ENCODE data around the gene CBX2. TPM values are rescaled to one million over a fixed set of nuclear protein-coding genes. Genes with fewer than 3 reads are reported as not detected.

Gene CBX2
- total RNA-seq, 1 experiment from 2014 or later = 79.4 TPM

DNA sequence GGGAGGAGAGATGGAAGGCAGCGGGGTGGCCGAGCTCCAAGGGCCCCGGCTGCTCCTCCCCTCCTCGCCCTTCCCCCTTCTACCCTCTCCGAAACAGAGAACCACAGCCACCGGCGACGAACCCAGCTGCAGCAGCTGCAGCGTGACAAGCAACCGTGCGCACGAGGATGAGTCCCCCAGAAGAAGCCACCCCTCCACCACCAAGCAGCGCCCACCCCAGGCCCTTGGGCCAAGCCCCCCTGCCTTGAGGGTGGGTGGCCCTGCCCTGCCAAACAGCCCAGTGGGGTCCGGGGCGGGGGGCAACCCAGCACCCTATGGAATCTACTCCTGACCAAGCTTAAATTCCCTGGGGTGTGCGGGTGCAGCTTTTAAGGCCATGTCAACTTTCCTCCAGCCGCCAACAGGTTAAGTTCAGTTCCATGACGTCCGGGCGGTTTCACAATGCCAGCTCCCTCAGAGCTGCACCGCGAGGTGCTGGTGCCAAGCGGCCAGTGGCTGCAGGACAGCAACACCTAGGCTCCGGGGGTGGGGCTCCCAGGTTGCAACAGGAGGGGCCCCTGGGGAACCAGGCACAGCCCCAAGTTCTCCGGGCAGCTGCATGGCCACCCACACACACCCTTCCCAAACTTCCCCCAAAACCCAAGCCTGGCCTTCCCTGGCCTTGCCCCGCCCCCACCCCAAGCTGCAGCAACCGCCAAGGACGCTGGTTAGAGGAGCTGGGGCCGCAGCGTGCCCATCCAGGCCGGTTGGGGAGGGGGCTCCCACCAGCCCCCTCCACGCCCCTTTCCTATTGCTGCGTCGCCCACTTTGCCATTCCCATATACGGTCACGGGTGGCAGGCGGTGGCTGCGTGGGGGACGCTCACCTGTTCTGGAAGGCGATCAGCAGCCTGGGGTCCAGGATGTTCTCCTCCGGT, 59.3 kb downstream of the CBX2 start:
- no peak overlapping the region for H2BK120ac ChIP-seq (ENCODE audit: low read depth, low read length, poor library complexity, severe bottlenecking)
- no peak overlapping the region for H2BK5ac ChIP-seq (ENCODE audit: insufficient read length, low read length)
- H3K4me2 ChIP-seq (ENCODE audit: insufficient read depth, insufficient read length, low read length) = peak overlapping the region; percentile 86
- peaks cover 27 to 46% of the 10 kb centered on the region in 2 experiments for H3K4me1 Mint-ChIP-seq
- H3K14ac ChIP-seq (ENCODE audit: insufficient read depth, low read length) = peak overlapping the region; percentile 53; the same call in 1 of the 2 replicates
- H3K4ac ChIP-seq (ENCODE audit: low read depth, low read length) = no peak overlapping the region
- H3T11ph ChIP-seq (ENCODE audit: low read length) = no peak overlapping the region
- H3K79me2 ChIP-seq (ENCODE audit: insufficient read depth, low read length) = no peaks in the 10 kb centered on the region
- H2BK12ac ChIP-seq (ENCODE audit: insufficient read length, low read depth, low read length) = no peak overlapping the region
- peak overlapping the region; percentile 66 to 85 for H3K4me3 Mint-ChIP-seq
- H3K27me3 ChIP-seq (ENCODE audit: insufficient read depth, low read length) = peaks cover 64% of the 10 kb centered on the region
- no peak overlapping the region for H3K27ac ChIP-seq (ENCODE audit: insufficient read length, low read depth, low read length)
- no peaks in the 10 kb centered on the region for H4K20me1 ChIP-seq (ENCODE audit: control insufficient read depth, insufficient read depth, insufficient read length)
- H3K79me1 ChIP-seq (ENCODE audit: insufficient read depth, low read depth, low read length, poor library complexity, severe bottlenecking) = no peaks in the 10 kb centered on the region
- no peaks in the 10 kb centered on the region for H3K9me3 ChIP-seq (ENCODE audit: control insufficient read depth, low read depth, low read length)
- H4K91ac ChIP-seq (ENCODE audit: insufficient read length, low read depth, low read length) = no peak overlapping the region
- peak; percentile 88 for DNase-seq
- no peak overlapping the region for H3K56ac ChIP-seq (ENCODE audit: insufficient read length, low read depth, low read length)
- H3K23me2 ChIP-seq (ENCODE audit: insufficient read length, low read depth, low read length, poor library complexity, severe bottlenecking) = peaks cover 37% of the 10 kb centered on the region
- H3K27me3 Mint-ChIP-seq (ENCODE audit: low read depth) = peaks cover 89% of the 10 kb centered on the region
- no peaks in the 10 kb centered on the region; a peak in 1 of 7 replicates for H3K36me3 Mint-ChIP-seq (ENCODE audit: insufficient read depth in 1 of 3, low read depth in 3 of 3)
- TF ChIP-seq, protein P1, sequence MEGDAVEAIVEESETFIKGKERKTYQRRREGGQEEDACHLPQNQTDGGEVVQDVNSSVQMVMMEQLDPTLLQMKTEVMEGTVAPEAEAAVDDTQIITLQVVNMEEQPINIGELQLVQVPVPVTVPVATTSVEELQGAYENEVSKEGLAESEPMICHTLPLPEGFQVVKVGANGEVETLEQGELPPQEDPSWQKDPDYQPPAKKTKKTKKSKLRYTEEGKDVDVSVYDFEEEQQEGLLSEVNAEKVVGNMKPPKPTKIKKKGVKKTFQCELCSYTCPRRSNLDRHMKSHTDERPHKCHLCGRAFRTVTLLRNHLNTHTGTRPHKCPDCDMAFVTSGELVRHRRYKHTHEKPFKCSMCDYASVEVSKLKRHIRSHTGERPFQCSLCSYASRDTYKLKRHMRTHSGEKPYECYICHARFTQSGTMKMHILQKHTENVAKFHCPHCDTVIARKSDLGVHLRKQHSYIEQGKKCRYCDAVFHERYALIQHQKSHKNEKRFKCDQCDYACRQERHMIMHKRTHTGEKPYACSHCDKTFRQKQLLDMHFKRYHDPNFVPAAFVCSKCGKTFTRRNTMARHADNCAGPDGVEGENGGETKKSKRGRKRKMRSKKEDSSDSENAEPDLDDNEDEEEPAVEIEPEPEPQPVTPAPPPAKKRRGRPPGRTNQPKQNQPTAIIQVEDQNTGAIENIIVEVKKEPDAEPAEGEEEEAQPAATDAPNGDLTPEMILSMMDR (conservative IDR thresholded peaks at IDR 0.05) = no peak
- H2AFZ ChIP-seq (ENCODE audit: low read length) = no peak overlapping the region
- H3K23ac ChIP-seq (ENCODE audit: insufficient read length, low read depth, low read length) = no peak overlapping the region
- H2BK15ac ChIP-seq (ENCODE audit: low read depth, low read length) = no peak overlapping the region
- H2BK20ac ChIP-seq (ENCODE audit: low read depth, low read length, poor library complexity, severe bottlenecking) = no peak overlapping the region
- no peak overlapping the region for H4K8ac ChIP-seq (replicated peaks; ENCODE audit: insufficient read length, low read depth, low read length)
- H3K9me3 Mint-ChIP-seq = peaks cover 2 to 5% of the 10 kb centered on the region in 2 experiments; a peak in 3 of 5 replicates
- no peak overlapping the region for H3K27ac Mint-ChIP-seq
- no peak overlapping the region for H3K9ac ChIP-seq (ENCODE audit: extremely low read depth, insufficient read length, low read length)
- no peak overlapping the region for H2AK5ac ChIP-seq (ENCODE audit: insufficient read length, low read length)
- no CpG with 5 or more reads among the region's 41 CpGs for WGBS (ENCODE audit: extremely low coverage, insufficient read length, low lambda C conversion rate)
- no peaks in the 10 kb centered on the region; the same call in 1 of the 2 replicates for H3K4me1 ChIP-seq (ENCODE audit: insufficient read depth, low read length)
- peak overlapping the region; percentile 53 for H3K18ac ChIP-seq (ENCODE audit: insufficient read length, low read depth, low read length)
- H4K5ac ChIP-seq (ENCODE audit: insufficient read length, low read depth, low read length) = no peak overlapping the region

Other genes starting within 250 kb of the CBX2 start
- gene RBFOX3, start 167.1 kb upstream of the CBX2 start, total RNA-seq (2021) = 10.2 and 12.4 TPM in 2 replicates
- not detected in 2 replicates for gene ENPP7, start 47.2 kb upstream of the CBX2 start, total RNA-seq (2021)
- 1.2 and 2.9 TPM in 2 replicates for gene CBX8, start 18.9 kb downstream of the CBX2 start, total RNA-seq (2021)
- gene CBX4, start 61.3 kb downstream of the CBX2 start, total RNA-seq (2021) = 5.1 and 6.2 TPM in 2 replicates